ENCODE data around the gene TAF4B. TPM values are rescaled to one million over a fixed set of nuclear protein-coding genes. Genes with fewer than 3 reads are reported as not detected.

Gene TAF4B
- total RNA-seq, 4 donors from 2014 or later: 6.1 to 11.8 (median 7.6) TPM

DNA sequence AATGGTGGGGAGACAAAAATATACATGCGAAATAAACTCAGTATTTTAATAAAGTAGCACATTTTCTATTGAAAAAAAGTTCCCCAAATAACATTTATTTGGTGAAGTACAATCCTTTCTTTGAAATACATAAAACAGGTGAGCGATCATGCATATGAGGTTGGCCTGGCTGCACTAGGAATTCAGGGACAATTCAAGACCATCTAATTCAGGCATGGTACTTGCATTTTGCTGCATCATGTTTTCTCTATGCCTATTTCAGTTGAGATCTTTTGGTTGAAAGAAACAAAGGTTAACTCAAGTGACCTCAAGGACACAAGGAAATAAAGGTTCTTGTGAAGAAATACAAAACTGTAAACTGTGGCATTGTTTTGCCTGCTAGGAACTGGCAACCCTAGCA lies 19.8 kb upstream of the TAF4B start:
- Histone ChIP-seq H3K4me1 (no peaks in the 10 kb centered on the region), H3K27me3 (no peaks in the 10 kb centered on the region), H3K27ac (no peak overlapping the region), H3K4me3 (no peak overlapping the region), H3K36me3 (no peaks in the 10 kb centered on the region), H3K9me3 (no peaks in the 10 kb centered on the region)
- 86 to 90% methylated on average over 2 of the region's 2 CpGs for WGBS, 2 donors (ENCODE audit: low coverage in 1 of 2)
- TF ChIP-seq EP300 (IDR thresholded peaks at IDR 0.05): no peak
- no peak for TF ChIP-seq POLR2AphosphoS5 (IDR thresholded peaks at IDR 0.05)
- TF ChIP-seq CTCF (IDR thresholded peaks at IDR 0.05): no peak
- ATAC-seq: no peak

DNA sequence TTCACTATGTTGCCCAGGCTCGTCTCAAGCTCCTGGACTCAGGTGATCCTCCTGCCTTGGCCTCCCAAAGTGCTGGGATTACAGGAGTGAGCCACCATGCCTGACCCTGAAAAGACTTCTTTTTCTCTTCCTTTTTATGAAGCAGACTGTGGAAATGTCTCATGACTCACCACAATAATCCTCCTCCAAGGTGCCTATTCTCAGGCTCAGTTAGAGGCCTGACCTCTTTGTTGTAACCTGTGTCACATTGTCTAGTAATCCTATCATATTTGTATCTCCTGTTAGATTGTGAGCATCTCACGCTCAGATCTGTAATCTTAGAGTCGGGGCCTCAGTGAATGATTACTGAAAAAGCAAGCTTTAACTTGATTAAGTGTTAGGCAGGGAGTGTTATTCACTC lies 18.3 kb upstream of the TAF4B start:
- Histone ChIP-seq H3K9me3 (no peaks in the 10 kb centered on the region), H3K4me1 (no peaks in the 10 kb centered on the region), H3K4me3 (no peak overlapping the region), H3K27ac (no peak overlapping the region), H3K36me3 (no peaks in the 10 kb centered on the region), H3K27me3 (no peaks in the 10 kb centered on the region)
- 60 to 100% methylated on average over 1 to 3 of the region's 3 CpGs for WGBS, 2 donors (ENCODE audit: low coverage in 1 of 2)
- TF ChIP-seq POLR2A (IDR thresholded peaks at IDR 0.05): no peak
- no peak for TF ChIP-seq POLR2AphosphoS5 (IDR thresholded peaks at IDR 0.05)
- TF ChIP-seq EP300 (IDR thresholded peaks at IDR 0.05): no peak
- TF ChIP-seq CTCF (IDR thresholded peaks at IDR 0.05): no peak
- ATAC-seq: no peak

- 87% methylated on average over 2 of the region's 2 CpGs; no CpG with 5 or more reads in 1 of the 2 donors for whole genome bisulfite sequencing, 2 donors (ENCODE audit: low coverage in 1 of 2)
- Histone ChIP-seq H3K4me1 (no peaks in the 10 kb centered on the region), H3K4me3 (no peak overlapping the region), H3K36me3 (no peaks in the 10 kb centered on the region), H3K9me3 (no peaks in the 10 kb centered on the region), H3K27ac (no peak overlapping the region), H3K27me3 (no peaks in the 10 kb centered on the region)
- no peak for ATAC-seq
- TF ChIP-seq POLR2A (IDR thresholded peaks at IDR 0.05): no peak
- no peak for TF ChIP-seq EP300 (IDR thresholded peaks at IDR 0.05)
- TF ChIP-seq CTCF (IDR thresholded peaks at IDR 0.05): no peak
- TF ChIP-seq POLR2AphosphoS5 (IDR thresholded peaks at IDR 0.05): no peak
These were observed 17.3 kb upstream of the TAF4B start for GRCh38 chr18:26208977-26209376.

- Histone ChIP-seq H3K4me1 (no peaks in the 10 kb centered on the region), H3K36me3 (no peaks in the 10 kb centered on the region), H3K9me3 (no peaks in the 10 kb centered on the region), H3K27ac (no peak overlapping the region), H3K27me3 (no peaks in the 10 kb centered on the region), H3K4me3 (no peak overlapping the region)
- ATAC-seq: no peak
- WGBS, 2 donors (ENCODE audit: low coverage in 1 of 2): 87 to 94% methylated on average over 2 to 4 of the region's 4 CpGs
- TF ChIP-seq POLR2A (IDR thresholded peaks at IDR 0.05) (no peak), POLR2AphosphoS5 (IDR thresholded peaks at IDR 0.05) (no peak), CTCF (IDR thresholded peaks at IDR 0.05) (no peak), EP300 (IDR thresholded peaks at IDR 0.05) (no peak)
These were observed 16.1 kb upstream of the TAF4B start for GRCh38 chr18:26210147-26210546.

GRCh38 chr18:26215247-26215970 lies 10.8 kb upstream of the TAF4B start:
- no peak for ATAC-seq
- no peak for TF ChIP-seq POLR2AphosphoS5 (IDR thresholded peaks at IDR 0.05)
- no peak for TF ChIP-seq CTCF (IDR thresholded peaks at IDR 0.05)
- TF ChIP-seq EP300 (IDR thresholded peaks at IDR 0.05): no peak
- no peak for TF ChIP-seq POLR2A (IDR thresholded peaks at IDR 0.05)
- H3K27me3 ChIP-seq: no peaks in the 10 kb centered on the region
- no peak overlapping the region for H3K27ac ChIP-seq
- no peaks in the 10 kb centered on the region for H3K36me3 ChIP-seq
- no peaks in the 10 kb centered on the region for H3K4me1 ChIP-seq
- H3K4me3 ChIP-seq: no peak overlapping the region
- H3K9me3 ChIP-seq: no peaks in the 10 kb centered on the region
- 63 to 83% methylated on average over 2 to 7 of the region's 7 CpGs for WGBS, 2 donors (ENCODE audit: low coverage in 1 of 2)
